Measurements from ENCODE around the gene INPP5A. TPM values are rescaled to one million over a fixed set of nuclear protein-coding genes. Genes with fewer than 3 reads are reported as not detected.

The INPP5A gene
- total and polyA plus RNA-seq, 10 of the 15 experiments (the other 5 are each of a cell fraction or from before 2014, with no cell fraction given) = 0.52 to 15.0 (median 6.3) TPM

- Histone ChIP-seq H3K27me3 (replicated peaks in 1 of 2; ENCODE audit: control insufficient read depth in 2 of 2, insufficient read depth in 2 of 2, low read length in 1 of 2) (no peaks in the 10 kb centered on the region; a peak in 2 of 4 replicates), H3K9ac (ENCODE audit: control insufficient read depth, insufficient read depth, low read length) (no peak overlapping the region), H3K36me3 (ENCODE audit: control insufficient read depth in 2 of 2, insufficient read depth in 2 of 2, low read length in 1 of 2) (no peaks in the 10 kb centered on the region), H3K4me2 (ENCODE audit: control insufficient read depth, insufficient read depth) (no peak overlapping the region), H3K4me1 (ENCODE audit: control insufficient read depth, insufficient read depth, low read length) (no peaks in the 10 kb centered on the region), H2AFZ (ENCODE audit: control insufficient read depth, low read depth, low read length) (no peak overlapping the region), H3K27ac (ENCODE audit: control insufficient read depth, insufficient read depth) (no peak overlapping the region), H4K20me1 (ENCODE audit: control insufficient read depth, insufficient read depth) (no peaks in the 10 kb centered on the region), H3K4me3 (no peak overlapping the region), H3K79me2 (ENCODE audit: control insufficient read depth, insufficient read depth, low read length) (no peaks in the 10 kb centered on the region), H3K9me3 (replicated peaks; ENCODE audit: control insufficient read depth, insufficient read depth, low read length) (no peaks in the 10 kb centered on the region)
- ChIA-PET RAD21 (ENCODE audit: unreplicated experiment) (no interaction called here), CTCF (no interaction called here), POLR2A (no interaction called here), SMC1A (ENCODE audit: uncharacterized antibody, unreplicated experiment) (no interaction called here)
- in situ Hi-C loops (cut with MboI) = no loop called here
- intact Hi-C loops (cut with micrococcal nuclease; ENCODE audit: unreplicated experiment) = no loop called here
- no peak for ATAC-seq
- no peak for DNase-seq (ENCODE audit: low read depth, low spot score)
- no peak for FAIRE-seq
- no TSS peak for BruUV-seq (replicated peaks)
- TF ChIP-seq HDAC2 (IDR thresholded peaks at IDR 0.05) = no peak
- TF ChIP-seq SMC3 (IDR thresholded peaks at IDR 0.05; ENCODE audit: borderline replicate concordance, low read length) = no peak
- no peak for TF ChIP-seq SUZ12 (IDR thresholded peaks at IDR 0.05; ENCODE audit: unreplicated experiment)
- TF ChIP-seq NR2C2 (IDR thresholded peaks at IDR 0.05; ENCODE audit: borderline replicate concordance, control insufficient read depth, insufficient read length, low read depth) = no peak
- TF ChIP-seq POLR2AphosphoS5 (IDR thresholded peaks at IDR 0.05; ENCODE audit: low read length) = no peak
- TF ChIP-seq SMARCA5 (IDR thresholded peaks at IDR 0.05) = no peak
- no peak for TF ChIP-seq BRCA1 (IDR thresholded peaks at IDR 0.05; ENCODE audit: low read depth, low read length)
- no peak for TF ChIP-seq SKIL (IDR thresholded peaks at IDR 0.05; ENCODE audit: low read depth, poor library complexity, severe bottlenecking)
- TF ChIP-seq ZNF622 (IDR thresholded peaks at IDR 0.05) = no peak
- no peak for TF ChIP-seq E2F8 (IDR thresholded peaks at IDR 0.05; ENCODE audit: low read depth, partially characterized antibody)
- no peak for TF ChIP-seq KLF5 (IDR thresholded peaks at IDR 0.05; ENCODE audit: partially characterized antibody)
- TF ChIP-seq RUNX3 (IDR thresholded peaks at IDR 0.05; ENCODE audit: low read length) = no peak
- no peak for TF ChIP-seq ATF3 (IDR thresholded peaks at IDR 0.05; ENCODE audit: borderline replicate concordance, extremely low read depth, low read depth, low read length)
- TF ChIP-seq NRF1 (conservative IDR thresholded peaks at IDR 0.05; ENCODE audit: low read depth, low read length) = no peak
- TF ChIP-seq POLR2A (IDR thresholded peaks at IDR 0.05; ENCODE audit: low read depth, low read length) = no peak
- no peak for TF ChIP-seq WRNIP1 (IDR thresholded peaks at IDR 0.05; ENCODE audit: borderline replicate concordance, low read depth, low read length)
- TF ChIP-seq SIN3A (IDR thresholded peaks at IDR 0.05; ENCODE audit: low read depth, low read length) = no peak
- WGBS (ENCODE audit: insufficient coverage, insufficient replicate concordance, low lambda C conversion rate, missing lambda C conversion rate) = 50% methylated on average over 32 of the region's 32 CpGs
These were observed 34.9 kb upstream of the INPP5A start for GRCh38 chr10:132502544-132503300.

All from GM12878 (cell line).